Omental fat pad (tissue), 4 donors: Measurements from ENCODE around the gene MOB3B. TPM values are rescaled to one million over a fixed set of nuclear protein-coding genes. Genes with fewer than 3 reads are reported as not detected.

Experiments
- ATAC-seq: fragments of 150-250 bp; one replicate; pipeline ENCODE4 v1.9.1; 2016; ENCODE audit warnings: mild to moderate bottlenecking, moderate library complexity; ENCODE audit not compliant: low FRiP score
- DNase-seq: peaks from one replicate; pipeline ENCODE4 v3.0.0-alpha.2; 2019; ENCODE audit warnings: low spot score
- total RNA-seq, 4 donors: library from RNA; depleted of rRNA; stranded (reverse); fragments of >200 nt; gene quantifications; one replicate each; pipeline ENCODE4 v1.1.0, GENCODE V29; 2016
- TF ChIP-seq, protein P1 (sequence below), 3 donors: fragments of 450-650 bp; IDR thresholded peaks; one replicate each; pipeline ENCODE4 v1.5.1; 2016 to 2017; ENCODE audit warnings: antibody characterized with exemption in 3 of 3, mild to moderate bottlenecking in 3 of 3, moderate library complexity in 2 of 3

The MOB3B gene
- total RNA-seq, 4 donors from 2014 or later: 7.9 to 11.5 (median 9.4) TPM

DNA sequence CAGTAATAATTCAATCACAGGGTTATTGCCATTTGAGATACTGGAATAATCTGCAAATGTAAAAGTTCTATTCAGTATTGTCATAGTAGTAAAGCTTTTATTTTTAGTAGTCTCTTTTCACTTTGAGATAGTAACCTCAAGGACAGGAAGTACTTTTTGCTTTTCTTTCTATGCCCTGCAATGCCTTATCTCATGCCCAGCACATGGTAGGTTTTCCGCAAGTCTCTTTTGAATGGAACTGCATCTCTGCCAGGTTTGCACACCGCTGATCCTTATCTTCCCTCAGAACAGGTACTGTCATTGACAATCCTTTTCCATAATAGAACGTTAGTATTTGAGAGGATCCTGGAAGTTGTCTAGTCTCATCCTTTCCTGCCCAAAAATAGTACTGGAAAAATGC lies 97.3 kb downstream of the MOB3B start:
- no peak for DNase-seq
- TF ChIP-seq, protein P1, sequence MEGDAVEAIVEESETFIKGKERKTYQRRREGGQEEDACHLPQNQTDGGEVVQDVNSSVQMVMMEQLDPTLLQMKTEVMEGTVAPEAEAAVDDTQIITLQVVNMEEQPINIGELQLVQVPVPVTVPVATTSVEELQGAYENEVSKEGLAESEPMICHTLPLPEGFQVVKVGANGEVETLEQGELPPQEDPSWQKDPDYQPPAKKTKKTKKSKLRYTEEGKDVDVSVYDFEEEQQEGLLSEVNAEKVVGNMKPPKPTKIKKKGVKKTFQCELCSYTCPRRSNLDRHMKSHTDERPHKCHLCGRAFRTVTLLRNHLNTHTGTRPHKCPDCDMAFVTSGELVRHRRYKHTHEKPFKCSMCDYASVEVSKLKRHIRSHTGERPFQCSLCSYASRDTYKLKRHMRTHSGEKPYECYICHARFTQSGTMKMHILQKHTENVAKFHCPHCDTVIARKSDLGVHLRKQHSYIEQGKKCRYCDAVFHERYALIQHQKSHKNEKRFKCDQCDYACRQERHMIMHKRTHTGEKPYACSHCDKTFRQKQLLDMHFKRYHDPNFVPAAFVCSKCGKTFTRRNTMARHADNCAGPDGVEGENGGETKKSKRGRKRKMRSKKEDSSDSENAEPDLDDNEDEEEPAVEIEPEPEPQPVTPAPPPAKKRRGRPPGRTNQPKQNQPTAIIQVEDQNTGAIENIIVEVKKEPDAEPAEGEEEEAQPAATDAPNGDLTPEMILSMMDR (IDR thresholded peaks at IDR 0.05): no peak
- no peak for ATAC-seq

DNA sequence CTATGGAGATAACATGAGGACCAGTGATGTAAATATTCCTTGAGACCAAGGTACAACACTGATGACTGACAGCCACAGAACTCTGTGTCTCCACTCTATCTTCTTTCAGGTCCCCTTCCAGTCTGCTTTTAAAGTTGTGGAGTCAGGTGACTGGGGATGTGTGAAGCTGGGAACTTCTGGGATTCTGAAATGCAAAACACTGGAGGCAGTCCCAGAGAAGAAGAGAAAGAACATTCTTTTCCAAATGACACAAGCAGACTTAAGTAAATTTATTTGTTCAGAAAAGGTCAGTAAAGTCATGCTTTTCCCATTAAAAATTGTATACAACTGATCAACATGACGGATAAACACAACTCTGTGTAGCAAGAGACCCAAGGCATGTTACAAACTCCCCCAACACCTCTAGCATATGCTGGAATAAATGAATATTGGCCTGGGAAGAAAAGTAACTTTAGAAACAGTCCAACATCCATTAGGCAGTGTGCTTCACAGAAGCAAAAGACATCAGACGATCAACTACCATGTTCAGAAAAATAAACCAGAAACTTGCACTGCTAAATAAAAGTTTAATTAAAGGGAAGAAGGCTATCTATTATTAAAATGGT lies 98.0 kb downstream of the MOB3B start:
- no peak for ATAC-seq
- TF ChIP-seq, protein P1 (IDR thresholded peaks at IDR 0.05): no peak
- no peak for DNase-seq

DNA sequence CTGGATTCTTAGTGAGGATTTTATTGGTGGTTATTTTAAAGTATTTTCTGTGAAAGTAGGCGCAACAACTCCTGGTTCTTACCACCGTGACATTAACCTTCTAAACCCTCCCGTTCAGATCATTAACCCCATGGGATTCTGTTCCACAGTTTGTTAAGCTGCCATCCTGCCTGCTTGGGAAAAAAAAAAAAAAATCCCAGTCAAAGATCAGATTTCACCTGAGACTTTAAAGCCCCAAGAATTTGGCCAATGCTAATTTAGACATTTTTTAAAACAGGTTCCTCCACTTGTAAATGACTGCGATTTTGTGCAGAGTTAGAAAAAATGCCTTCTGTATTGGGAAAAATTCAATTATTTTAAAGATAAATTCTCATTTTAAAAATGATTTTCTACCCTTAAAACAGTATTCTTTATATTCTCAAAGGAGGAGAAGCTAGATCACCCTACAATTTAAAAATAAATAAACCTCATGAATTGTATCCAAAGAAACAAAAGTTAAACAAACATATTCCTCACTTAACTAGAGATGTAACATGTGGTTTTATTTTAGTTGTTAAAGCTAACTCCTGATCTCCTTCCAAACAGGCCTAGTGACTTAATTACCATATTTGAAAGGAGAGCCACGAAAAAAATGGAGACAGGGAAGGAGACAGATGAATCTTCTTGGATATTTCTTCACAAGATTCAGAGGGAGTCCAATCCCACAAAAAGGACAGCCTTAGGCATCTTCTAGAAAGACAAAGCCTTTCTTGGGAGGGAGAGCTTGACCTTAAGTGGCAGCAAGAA lies 98.7 kb downstream of the MOB3B start:
- ATAC-seq (no peak), DNase-seq (no peak)
- TF ChIP-seq, protein P1 (IDR thresholded peaks at IDR 0.05): no peak

DNA sequence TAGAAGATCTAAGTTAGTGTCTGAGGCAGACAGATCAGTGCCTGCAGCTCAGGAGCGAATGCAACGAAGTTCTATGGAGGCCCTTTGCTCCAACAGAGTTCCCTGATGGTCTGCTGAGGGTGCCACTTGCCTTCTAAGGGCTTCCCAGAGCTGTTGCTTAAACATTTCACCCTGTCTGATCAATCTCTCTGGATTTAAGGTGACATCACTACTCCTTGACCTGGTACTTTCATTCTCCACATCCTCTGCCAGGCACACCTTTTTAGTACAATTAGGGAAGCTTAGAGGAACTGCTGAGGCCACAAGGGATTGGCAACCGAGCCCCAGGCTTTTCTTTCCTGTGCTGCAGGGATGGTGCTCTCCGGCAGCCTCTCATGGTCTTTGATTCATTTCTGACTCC lies 99.7 kb downstream of the MOB3B start:
- TF ChIP-seq, protein P1 (IDR thresholded peaks at IDR 0.05): no peak
- DNase-seq (no peak), ATAC-seq (no peak)

DNA sequence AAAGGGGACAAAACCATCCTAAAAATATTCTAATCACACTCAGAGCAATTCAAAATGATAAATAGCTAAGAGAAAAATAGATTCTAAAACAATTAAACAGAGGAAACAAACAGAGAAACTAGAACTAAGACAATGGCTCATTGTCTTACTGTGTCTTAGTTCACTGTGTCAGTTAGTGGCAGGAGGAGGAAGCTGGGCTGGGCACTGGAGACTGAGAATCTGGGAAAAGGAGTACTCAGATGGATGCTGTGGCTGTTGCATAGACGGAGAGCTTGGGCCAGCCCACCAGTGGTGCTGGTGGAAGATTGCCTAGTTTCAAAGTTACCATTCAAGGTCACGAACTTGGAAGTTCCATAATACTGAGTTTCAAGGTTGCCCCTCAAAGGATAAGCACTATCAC lies 100.2 kb downstream of the MOB3B start:
- DNase-seq (no peak), ATAC-seq (no peak)
- TF ChIP-seq, protein P1 (IDR thresholded peaks at IDR 0.05): no peak

DNA sequence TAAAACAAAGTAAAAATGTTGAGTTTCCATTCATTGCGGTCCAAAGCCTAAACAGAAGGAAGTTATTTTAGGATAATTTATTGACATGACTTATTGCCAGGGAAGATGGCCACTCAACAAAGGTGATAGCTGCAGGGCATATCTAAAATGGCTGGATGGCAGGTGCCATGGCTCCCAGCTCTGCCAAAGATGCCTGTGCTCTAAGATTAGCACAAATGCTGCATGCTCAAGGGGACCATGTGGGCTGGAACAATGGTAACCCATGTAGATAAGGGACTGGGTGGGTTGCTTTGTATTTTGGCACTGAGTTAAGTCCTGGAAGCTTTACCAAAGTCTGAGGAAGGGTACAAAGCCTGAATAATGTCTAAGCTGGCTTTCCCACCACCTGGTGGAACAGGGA lies 101.1 kb downstream of the MOB3B start:
- DNase-seq (no peak), ATAC-seq (no peak)
- TF ChIP-seq, protein P1 (IDR thresholded peaks at IDR 0.05): no peak

DNA sequence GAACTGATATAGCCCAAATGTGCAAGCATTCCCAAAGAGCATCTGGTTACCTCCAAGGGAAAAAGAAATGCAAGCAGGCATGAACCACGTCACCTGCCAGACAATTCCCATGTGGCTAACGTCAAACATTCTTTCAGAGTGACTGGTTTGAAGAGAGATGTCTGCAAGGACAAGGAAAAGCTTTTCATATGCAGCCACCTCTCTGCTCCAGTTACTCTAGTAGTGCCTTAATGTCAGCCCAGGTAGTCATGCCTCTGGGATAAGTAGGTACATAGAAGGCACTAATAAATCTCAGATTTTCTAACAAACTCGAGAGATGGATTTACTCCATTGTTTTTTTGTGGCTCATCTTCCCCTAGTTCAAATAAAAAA lies 102.4 kb downstream of the MOB3B start:
- DNase-seq (no peak), ATAC-seq (no peak)
- TF ChIP-seq, protein P1 (IDR thresholded peaks at IDR 0.05): no peak
